ENCODE data around the gene JARID2. TPM values are rescaled to one million over a fixed set of nuclear protein-coding genes. Genes with fewer than 3 reads are reported as not detected.

JARID2 gene
- total RNA-seq, 1 donor from 2014 or later, result 57.7 TPM

DNA sequence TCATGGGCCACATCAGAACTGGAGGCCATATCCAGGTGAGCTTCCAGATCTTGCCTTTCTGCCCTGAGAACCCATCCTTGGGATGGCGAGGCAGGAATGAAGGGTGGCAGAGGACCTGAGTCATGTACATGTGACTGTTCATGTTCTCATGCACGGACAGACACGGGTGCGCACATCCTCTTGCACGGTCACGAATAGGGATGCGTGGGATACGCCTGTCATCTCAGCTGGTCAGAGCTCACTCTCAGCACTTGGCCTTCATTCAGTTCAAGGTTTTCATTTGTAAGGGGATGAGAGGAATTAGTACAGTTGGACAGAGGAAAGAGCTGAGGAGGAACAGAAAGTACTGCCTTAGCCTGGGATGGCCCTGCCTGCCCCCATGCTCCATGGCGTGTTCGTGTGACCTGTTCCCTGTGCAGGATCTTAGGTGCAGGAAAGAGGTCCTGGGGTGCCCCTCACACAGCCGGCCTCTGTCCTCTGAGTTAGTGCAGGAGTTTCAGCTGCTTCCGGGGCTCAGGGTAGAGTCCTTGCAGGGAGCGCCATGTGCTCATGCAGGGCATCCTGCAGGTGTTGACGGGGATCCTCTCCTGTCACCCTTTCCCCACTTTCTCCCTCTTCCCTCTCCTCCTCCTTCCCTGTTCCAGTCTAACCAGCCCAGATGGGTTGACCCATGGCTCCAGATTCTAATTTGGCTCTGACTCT is 243.5 kb downstream of the JARID2 start:
- Mint-ChIP-seq H3K4me1 (ENCODE audit: low read depth) (peaks cover 39% of the 10 kb centered on the region), H3K9me3 (no peaks in the 10 kb centered on the region), H3K27ac (peak overlapping the region; percentile 71), H3K27me3 (ENCODE audit: low read depth) (no peaks in the 10 kb centered on the region), H3K36me3 (ENCODE audit: low read depth) (peaks cover 61% of the 10 kb centered on the region), H3K4me3 (ENCODE audit: low read depth) (no peak overlapping the region)
- DNase-seq (ENCODE audit: low spot score), result no peak
- intact Hi-C loops (cut with micrococcal nuclease), result no loop called here

DNA sequence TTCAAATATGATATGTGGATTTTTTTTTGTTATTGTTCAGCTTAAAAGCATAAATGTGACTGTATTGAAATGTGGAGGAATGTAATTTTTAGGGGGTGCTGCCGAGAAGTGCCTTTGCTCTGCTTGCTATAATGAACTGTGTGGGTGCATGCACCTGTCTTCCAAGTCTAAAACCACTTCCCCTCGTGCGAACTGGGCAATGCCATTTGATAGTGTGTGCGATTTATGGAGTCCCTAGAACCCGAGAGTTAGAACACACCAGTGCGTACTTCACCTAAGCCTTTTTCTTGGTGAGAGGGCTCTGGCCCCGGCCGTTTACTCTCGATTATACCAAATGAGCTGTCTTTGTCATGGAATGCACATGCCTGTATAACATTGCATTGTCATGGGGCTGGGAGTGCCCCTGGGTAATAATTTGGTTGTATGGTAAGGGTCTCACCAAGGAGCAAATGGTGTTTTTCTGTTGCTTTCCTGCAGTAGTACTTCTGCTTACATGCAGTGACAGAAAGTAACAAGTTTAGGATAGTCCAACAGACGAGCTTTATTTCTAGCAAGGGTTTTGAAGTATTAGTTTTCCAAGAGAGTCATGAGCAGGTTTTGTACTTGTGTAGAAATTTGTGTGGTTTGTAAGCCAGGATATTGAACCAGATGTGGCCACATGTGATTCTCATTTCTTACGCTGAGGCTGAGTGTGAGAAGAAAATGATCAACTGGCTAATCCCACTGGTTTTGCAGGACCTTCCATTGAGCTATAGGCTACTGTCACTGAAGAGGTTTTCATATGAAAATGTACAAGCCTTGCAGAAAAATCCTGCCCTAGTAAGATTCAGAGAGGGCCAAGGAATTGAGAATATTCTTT is 244.6 kb downstream of the JARID2 start:
- no peak overlapping the region for H3K4me3 Mint-ChIP-seq (ENCODE audit: low read depth)
- intact Hi-C loops (cut with micrococcal nuclease), result loop anchor here (5.0 to 10.0 kb wide), 2 partner anchors 243 to 714 kb away; partner anchors contain the start of gene JARID2

DNA sequence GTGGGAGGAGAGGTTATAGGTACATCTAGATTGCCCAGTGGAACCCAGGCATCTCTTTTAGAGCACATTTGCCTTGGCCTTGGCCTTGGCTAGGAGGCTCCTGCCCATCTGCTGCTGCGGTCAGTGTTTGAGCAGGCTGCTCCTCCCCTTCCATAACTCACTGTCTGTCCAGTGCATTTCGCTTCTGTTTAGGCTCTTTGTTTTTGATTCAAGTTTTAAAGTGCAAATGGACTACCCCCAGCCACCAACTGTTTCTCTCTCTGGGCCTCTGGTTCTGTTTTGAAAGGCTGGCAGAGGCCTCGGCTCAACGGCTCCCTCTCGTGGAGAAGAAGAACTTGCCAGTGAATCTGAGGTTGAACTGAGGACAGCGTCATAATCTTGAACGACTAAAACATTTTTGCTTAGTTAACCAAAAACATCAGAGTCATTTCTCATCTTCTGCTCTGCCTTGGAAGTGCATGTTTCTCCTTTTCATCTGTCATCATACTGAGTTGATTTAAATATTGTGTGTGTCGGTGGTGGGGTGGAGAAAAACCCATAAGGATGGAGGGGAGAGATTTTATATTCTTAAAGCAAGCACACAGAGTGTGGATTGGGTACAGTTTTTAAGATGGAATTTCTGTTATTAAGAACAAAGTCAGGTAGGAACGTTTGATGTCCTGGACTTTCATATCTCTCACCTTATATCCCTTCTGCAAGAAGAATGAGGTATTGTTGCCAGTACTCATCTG is 245.6 kb downstream of the JARID2 start:
- H3K9me3 Mint-ChIP-seq, result no peaks in the 10 kb centered on the region
- no peaks in the 10 kb centered on the region for H3K27me3 Mint-ChIP-seq (ENCODE audit: low read depth)
- peaks cover 68% of the 10 kb centered on the region for H3K36me3 Mint-ChIP-seq (ENCODE audit: low read depth)
- DNase-seq (ENCODE audit: low spot score), result peak; percentile 60
- intact Hi-C loops (cut with micrococcal nuclease), result loop anchor here (5.0 to 10.0 kb wide), 2 partner anchors 244 to 713 kb away; partner anchors contain the start of gene JARID2
- H3K27ac Mint-ChIP-seq, result peak overlapping the region; percentile 62
- H3K4me3 Mint-ChIP-seq (ENCODE audit: low read depth), result no peak overlapping the region
- peaks cover 35% of the 10 kb centered on the region for H3K4me1 Mint-ChIP-seq (ENCODE audit: low read depth)

More for the DNA sequence above, 244.6 kb downstream of the JARID2 start:
- no peaks in the 10 kb centered on the region for H3K27me3 Mint-ChIP-seq (ENCODE audit: low read depth)
- no peaks in the 10 kb centered on the region for H3K9me3 Mint-ChIP-seq
- peaks cover 62% of the 10 kb centered on the region for H3K36me3 Mint-ChIP-seq (ENCODE audit: low read depth)
- peaks cover 36% of the 10 kb centered on the region for H3K4me1 Mint-ChIP-seq (ENCODE audit: low read depth)
- peak overlapping the region; percentile 71 for H3K27ac Mint-ChIP-seq
- no peak for DNase-seq (ENCODE audit: low spot score)

DNA sequence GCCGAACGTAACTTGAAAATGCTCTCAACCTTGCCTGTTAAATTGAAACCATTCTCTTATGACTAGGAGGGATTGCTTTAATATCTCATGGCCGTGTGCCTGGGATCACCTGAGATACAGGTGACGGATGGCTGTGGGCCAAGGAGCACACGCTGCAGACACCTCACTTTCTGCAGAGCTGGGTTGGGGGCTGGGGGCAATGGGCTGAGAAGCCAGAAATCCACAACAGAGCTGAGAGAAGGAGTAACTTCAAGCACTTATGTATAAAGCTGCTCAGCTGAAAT is 246.1 kb downstream of the JARID2 start:
- intact Hi-C loops (cut with micrococcal nuclease), result loop anchor here (5.0 to 10.0 kb wide), 2 partner anchors 245 to 713 kb away; partner anchors contain the start of gene JARID2

DNA sequence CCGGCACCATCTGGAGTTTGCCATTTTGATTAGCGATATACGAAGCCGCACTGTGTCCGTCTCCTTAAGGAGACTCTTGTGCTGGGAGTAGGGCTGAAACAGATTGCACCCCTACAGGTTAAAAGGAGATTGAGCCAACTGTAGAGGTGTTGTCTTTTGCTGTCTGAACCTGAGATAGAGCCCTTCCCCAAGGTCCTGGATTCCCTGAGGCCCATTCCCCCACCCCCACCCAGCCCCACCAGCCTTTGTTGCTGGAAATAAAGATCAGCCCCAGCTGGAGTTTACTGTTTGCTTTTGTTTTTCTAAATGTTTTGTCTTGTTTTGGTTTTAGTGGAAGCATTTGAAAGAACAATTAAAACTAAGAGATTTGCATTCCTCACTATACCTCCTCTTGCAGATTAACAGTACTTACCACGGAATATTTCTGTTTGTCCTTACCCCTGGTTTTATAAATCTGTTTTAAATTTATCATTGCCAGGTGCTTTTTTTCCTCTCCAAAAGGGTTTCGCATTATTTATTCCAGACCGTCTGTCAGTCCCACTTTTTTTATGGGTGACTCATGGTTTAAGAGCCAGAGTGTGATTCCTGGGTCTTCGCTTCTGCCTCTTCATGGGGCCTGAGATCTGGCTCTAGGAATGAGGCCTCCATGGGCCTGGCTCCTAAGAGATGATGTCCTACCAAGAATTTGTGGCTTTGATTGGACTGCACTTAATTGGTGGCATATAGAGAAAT is 247.7 kb downstream of the JARID2 start:
- Mint-ChIP-seq H3K4me3 (ENCODE audit: low read depth) (no peak overlapping the region), H3K4me1 (ENCODE audit: low read depth) (peaks cover 35% of the 10 kb centered on the region), H3K36me3 (ENCODE audit: low read depth) (peaks cover 66% of the 10 kb centered on the region), H3K9me3 (no peaks in the 10 kb centered on the region), H3K27ac (peak overlapping the region; percentile 7), H3K27me3 (ENCODE audit: low read depth) (no peaks in the 10 kb centered on the region)
- DNase-seq (ENCODE audit: low spot score), result no peak
- intact Hi-C loops (cut with micrococcal nuclease), result loop anchor here (5.0 to 10.0 kb wide), 2 partner anchors 246 to 711 kb away; partner anchors contain the start of gene JARID2

More for the DNA sequence above, 246.1 kb downstream of the JARID2 start:
- peak overlapping the region; percentile 40 for H3K27ac Mint-ChIP-seq
- H3K27me3 Mint-ChIP-seq (ENCODE audit: low read depth), result no peaks in the 10 kb centered on the region
- DNase-seq (ENCODE audit: low spot score), result no peak
- peaks cover 35% of the 10 kb centered on the region for H3K4me1 Mint-ChIP-seq (ENCODE audit: low read depth)
- no peaks in the 10 kb centered on the region for H3K9me3 Mint-ChIP-seq
- H3K4me3 Mint-ChIP-seq (ENCODE audit: low read depth), result no peak overlapping the region
- H3K36me3 Mint-ChIP-seq (ENCODE audit: low read depth), result peaks cover 66% of the 10 kb centered on the region

DNA sequence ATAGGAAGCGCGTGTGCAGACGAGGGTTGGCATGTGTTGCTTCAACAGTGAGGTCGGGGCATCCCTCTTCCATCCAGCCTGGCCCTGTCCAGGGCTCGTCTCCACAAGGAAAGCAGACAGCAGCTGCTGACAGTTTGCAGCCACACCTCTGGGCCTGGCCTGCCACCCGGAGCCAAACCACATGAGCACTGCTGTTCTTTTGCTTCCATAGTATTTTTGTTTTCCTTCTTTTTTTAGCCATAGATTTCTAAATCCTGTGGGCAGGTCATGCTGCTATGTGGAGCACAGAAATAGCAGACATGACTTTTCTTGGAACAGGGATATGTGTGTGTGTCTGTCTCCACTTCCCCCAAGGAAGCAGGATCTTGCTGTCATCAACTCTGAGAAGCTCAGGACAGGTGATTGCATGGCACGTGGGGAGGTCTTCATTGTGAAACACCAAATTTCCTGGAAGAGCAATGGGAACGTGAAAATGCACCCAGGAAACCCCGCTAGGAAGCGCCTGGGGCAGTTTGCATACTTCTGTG is 249.6 kb downstream of the JARID2 start:
- H3K4me3 Mint-ChIP-seq (ENCODE audit: low read depth), result no peak overlapping the region
- DNase-seq (ENCODE audit: low spot score), result no peak
- H3K4me1 Mint-ChIP-seq (ENCODE audit: low read depth), result peaks cover 21% of the 10 kb centered on the region
- no peaks in the 10 kb centered on the region for H3K9me3 Mint-ChIP-seq
- H3K27me3 Mint-ChIP-seq (ENCODE audit: low read depth), result no peaks in the 10 kb centered on the region
- intact Hi-C loops (cut with micrococcal nuclease), result loop anchor here (10.0 kb wide), 1 partner anchor 709 kb away; no protein-coding TSS in a partner anchor
- H3K36me3 Mint-ChIP-seq (ENCODE audit: low read depth), result peaks cover 65% of the 10 kb centered on the region
- no peak overlapping the region for H3K27ac Mint-ChIP-seq

DNA sequence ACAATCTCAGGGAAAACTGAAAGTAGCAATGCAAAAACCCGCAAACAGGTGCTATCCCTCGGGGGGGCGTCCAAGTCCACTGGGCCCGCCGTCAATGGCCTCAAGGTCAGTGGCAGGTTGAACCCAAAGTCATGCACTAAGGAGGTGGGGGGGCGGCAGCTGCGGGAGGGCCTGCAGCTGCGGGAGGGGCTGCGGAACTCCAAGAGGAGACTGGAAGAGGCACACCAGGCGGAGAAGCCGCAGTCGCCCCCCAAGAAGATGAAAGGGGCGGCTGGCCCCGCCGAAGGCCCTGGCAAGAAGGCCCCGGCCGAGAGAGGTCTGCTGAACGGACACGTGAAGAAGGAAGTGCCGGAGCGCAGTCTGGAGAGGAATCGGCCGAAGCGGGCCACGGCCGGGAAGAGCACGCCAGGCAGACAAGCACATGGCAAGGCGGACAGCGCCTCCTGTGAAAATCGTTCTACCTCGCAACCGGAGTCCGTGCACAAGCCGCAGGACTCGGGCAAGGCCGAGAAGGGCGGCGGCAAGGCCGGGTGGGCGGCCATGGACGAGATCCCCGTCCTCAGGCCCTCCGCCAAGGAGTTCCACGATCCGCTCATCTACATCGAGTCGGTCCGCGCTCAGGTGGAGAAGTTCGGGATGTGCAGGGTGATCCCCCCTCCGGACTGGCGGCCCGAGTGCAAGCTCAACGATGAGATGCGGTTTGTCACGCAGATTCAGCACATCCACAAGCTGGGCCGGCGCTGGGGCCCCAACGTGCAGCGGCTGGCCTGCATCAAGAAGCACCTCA is 250.7 kb downstream of the JARID2 start:
- Mint-ChIP-seq H3K36me3 (ENCODE audit: low read depth) (peaks cover 70% of the 10 kb centered on the region), H3K27me3 (ENCODE audit: low read depth) (no peaks in the 10 kb centered on the region), H3K9me3 (no peaks in the 10 kb centered on the region), H3K4me3 (ENCODE audit: low read depth) (no peak overlapping the region), H3K4me1 (ENCODE audit: low read depth) (peaks cover 12% of the 10 kb centered on the region), H3K27ac (no peak overlapping the region)
- no peak for DNase-seq (ENCODE audit: low spot score)
- intact Hi-C loops (cut with micrococcal nuclease), result loop anchor here (10.0 kb wide), 1 partner anchor 708 kb away; no protein-coding TSS in a partner anchor

DNA sequence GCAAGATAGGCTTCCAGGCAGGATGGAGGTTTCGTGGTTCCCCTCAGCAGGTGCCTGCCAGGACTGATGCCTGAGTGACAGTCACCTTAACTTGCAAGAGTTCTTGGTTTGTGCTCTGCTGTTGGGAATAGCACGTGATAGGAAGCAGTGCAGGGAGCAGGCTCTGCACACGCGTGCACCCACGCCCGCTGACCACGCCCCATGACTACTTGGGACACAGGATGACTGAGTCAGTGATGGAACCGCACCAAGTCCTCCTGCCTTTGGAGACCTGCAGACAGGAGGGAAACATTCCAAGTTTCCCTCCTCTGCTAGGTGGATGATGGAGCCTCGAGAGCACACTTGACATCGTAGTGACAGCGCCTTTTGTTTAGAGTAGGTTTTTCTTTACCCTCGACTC is 252.8 kb downstream of the JARID2 start:
- no peak overlapping the region for H3K27ac Mint-ChIP-seq
- H3K9me3 Mint-ChIP-seq, result no peaks in the 10 kb centered on the region
- H3K27me3 Mint-ChIP-seq (ENCODE audit: low read depth), result no peaks in the 10 kb centered on the region
- intact Hi-C loops (cut with micrococcal nuclease), result loop anchor here (10.0 kb wide), 1 partner anchor 706 kb away; no protein-coding TSS in a partner anchor
- H3K36me3 Mint-ChIP-seq (ENCODE audit: low read depth), result peaks cover 75% of the 10 kb centered on the region
- no peak overlapping the region for H3K4me3 Mint-ChIP-seq (ENCODE audit: low read depth)
- no peaks in the 10 kb centered on the region for H3K4me1 Mint-ChIP-seq (ENCODE audit: low read depth)
- DNase-seq (ENCODE audit: low spot score), result no peak

DNA sequence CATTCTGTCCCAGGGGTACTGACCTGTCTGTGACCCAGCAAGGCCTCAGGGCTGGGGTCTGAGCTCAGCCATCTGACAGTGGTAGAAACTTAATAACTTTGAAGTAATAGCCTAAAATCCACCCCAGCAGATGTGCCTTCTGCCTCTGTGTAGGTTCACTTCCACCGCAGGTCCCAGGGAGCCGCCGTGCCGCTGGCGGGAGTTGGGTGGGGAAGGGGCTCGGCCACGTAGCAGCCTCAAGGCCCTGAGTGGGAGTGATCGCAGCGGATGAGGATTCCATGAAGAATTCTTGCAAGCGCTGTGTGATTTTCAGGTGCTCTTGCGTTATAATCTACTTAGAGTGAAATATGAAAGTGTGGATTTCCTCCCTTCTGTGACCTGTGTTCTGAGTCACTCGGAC is 253.3 kb downstream of the JARID2 start:
- Mint-ChIP-seq H3K9me3 (no peaks in the 10 kb centered on the region), H3K4me3 (ENCODE audit: low read depth) (no peak overlapping the region), H3K4me1 (ENCODE audit: low read depth) (no peaks in the 10 kb centered on the region), H3K36me3 (ENCODE audit: low read depth) (peaks cover 77% of the 10 kb centered on the region), H3K27ac (no peak overlapping the region), H3K27me3 (ENCODE audit: low read depth) (no peaks in the 10 kb centered on the region)
- DNase-seq (ENCODE audit: low spot score), result no peak
- intact Hi-C loops (cut with micrococcal nuclease), result loop anchor here (10.0 kb wide), 1 partner anchor 706 kb away; no protein-coding TSS in a partner anchor

DNA sequence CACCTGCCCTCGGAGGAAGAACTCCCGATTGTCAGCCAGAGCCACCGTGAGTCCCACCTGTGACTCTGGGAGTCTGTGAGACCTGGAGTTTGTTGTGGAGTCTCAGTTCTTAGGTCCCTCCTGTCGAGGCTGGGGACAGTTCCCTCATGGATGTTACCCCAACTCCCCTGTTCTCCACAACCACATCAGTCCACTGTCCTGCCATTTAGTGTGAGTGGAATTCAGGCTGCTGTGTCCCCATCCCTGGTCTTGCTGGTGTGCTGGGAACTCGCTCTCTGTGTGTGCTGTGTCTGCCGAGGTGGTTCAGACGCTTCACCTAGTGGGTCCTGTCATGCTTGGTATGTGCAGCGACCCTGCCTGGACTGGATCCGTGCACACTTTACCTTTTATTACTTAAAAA is 253.7 kb downstream of the JARID2 start:
- Mint-ChIP-seq H3K27me3 (ENCODE audit: low read depth) (no peaks in the 10 kb centered on the region), H3K4me1 (ENCODE audit: low read depth) (no peaks in the 10 kb centered on the region), H3K9me3 (no peaks in the 10 kb centered on the region), H3K36me3 (ENCODE audit: low read depth) (peaks cover 81% of the 10 kb centered on the region), H3K27ac (no peak overlapping the region), H3K4me3 (ENCODE audit: low read depth) (no peak overlapping the region)
- intact Hi-C loops (cut with micrococcal nuclease), result loop anchor here (10.0 kb wide), 1 partner anchor 705 kb away; no protein-coding TSS in a partner anchor
- no peak for DNase-seq (ENCODE audit: low spot score)

DNA sequence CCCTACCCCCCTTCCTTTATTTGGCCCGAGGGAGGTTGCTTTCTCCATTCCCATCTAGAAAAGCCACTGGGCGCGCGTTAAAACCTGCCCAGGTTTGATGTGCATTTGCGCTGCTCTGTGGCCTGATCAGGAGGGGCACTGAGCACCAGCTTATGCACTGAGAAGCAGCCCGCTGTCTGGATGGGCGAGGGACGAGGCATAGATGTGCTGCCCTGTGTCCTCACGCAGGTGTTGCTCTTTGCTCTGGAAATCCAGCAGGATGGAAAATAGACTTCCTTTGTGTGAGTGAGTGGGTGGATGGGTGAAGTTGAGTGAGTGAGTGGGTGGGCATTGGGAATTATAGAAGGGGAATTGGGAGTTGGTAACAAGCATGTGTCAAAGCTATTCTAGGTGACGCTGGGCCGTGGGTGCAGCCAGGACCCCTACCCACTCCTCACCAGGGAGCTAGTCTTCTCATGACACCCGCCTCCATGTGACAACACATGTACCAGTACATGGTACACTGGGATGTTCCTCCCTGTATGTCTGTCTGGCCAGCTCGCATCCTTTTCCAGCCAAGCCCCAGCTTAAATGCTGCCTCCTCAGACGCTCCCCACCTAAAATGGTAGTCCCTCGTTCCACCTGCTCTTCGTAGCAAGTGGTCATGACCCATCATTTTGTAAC is 254.3 kb downstream of the JARID2 start:
- Mint-ChIP-seq H3K36me3 (ENCODE audit: low read depth) (peaks cover 88% of the 10 kb centered on the region), H3K27ac (no peak overlapping the region)

More for the DNA sequence above, 254.3 kb downstream of the JARID2 start:
- no peak for DNase-seq (ENCODE audit: low spot score)
- Mint-ChIP-seq H3K4me1 (ENCODE audit: low read depth) (no peaks in the 10 kb centered on the region), H3K4me3 (ENCODE audit: low read depth) (no peak overlapping the region), H3K27me3 (ENCODE audit: low read depth) (no peaks in the 10 kb centered on the region), H3K9me3 (no peaks in the 10 kb centered on the region)
- intact Hi-C loops (cut with micrococcal nuclease), result no loop called here

All from activated T-helper 2 cell treated with anti-CD3 and anti-CD28 coated beads, Interferon-gamma antibody, Interleukin-2, Interleukin-4, amounts not matched to agents 10 μg/mL and 5 μg/mL and 100 μg/mL, durations not matched to agents 14 hours and 24 hours and 36 hours (primary cell).